Posterior cingulate gyrus (tissue), 11 donors: ENCODE results near the gene CSNK2B.
A peak's percentile ranks its signal among the peaks of the same experiment; 100 is the strongest.

Experiments used
- DNase-seq, 10 donors: peaks; one replicate each; pipeline versions ENCODE4 v3.0.0 to v3.0.0-alpha.2; 2020 to 2021; ENCODE audit warnings: mixed read lengths in 3 of 10
- intact Hi-C: fragments of 100-400 bp; cut with DNase I; formaldehyde crosslinking; loops from one replicate; pipeline ENCODE4 v1.15.1; 2023

Gene CSNK2B

GRCh38 chr6:31665501-31666336, at the start of gene CSNK2B:
CSNK2B (plus strand) TSS chr6:31666080; CDS start chr6:31666832, 752 bp downstream.
- intact Hi-C loops: no loop called here
- DNase-seq: peak; percentile 99 to 100 (median 100)

- intact Hi-C loops: no loop called here
- no peak for DNase-seq
Observed at GRCh38 chr6:31617010-31617409, 48.9 kb upstream of the CSNK2B start.

GRCh38 chr6:31619805-31620585, 45.9 kb upstream of the CSNK2B start:
- intact Hi-C loops: loop anchor here (1.0 kb wide), 1 partner anchor 32 kb away; the partner anchor contains the start of gene BAG6
- peak; percentile 90 to 100 (median 97) for DNase-seq

- intact Hi-C loops: loop anchor here (1.0 kb wide), 1 partner anchor 32 kb away; the partner anchor contains the start of gene BAG6
- peak in 4 of 10 donors; percentile 61 to 93 (median 88) for DNase-seq
Observed at GRCh38 chr6:31620586-31621319, 45.1 kb upstream of the CSNK2B start, which contains the start of gene PRRC2A. PRRC2A (plus strand) TSS chr6:31620715; CDS start chr6:31622790, 2,075 bp downstream.

- no peak for DNase-seq
- intact Hi-C loops: no loop called here
Observed at GRCh38 chr6:31621320-31621939, 44.5 kb upstream of the CSNK2B start.

- DNase-seq: peak in 1 of 10 donors; percentile 14
- intact Hi-C loops: no loop called here
Observed at GRCh38 chr6:31621991-31622390, 43.9 kb upstream of the CSNK2B start.

- intact Hi-C loops: no loop called here
- no peak for DNase-seq
Observed at GRCh38 chr6:31622684-31623091, 43.2 kb upstream of the CSNK2B start.

- intact Hi-C loops: no loop called here
- no peak for DNase-seq
Observed at GRCh38 chr6:31624070-31624469, 41.8 kb upstream of the CSNK2B start.

- DNase-seq: no peak
- intact Hi-C loops: no loop called here
Observed at GRCh38 chr6:31626952-31627351, 38.9 kb upstream of the CSNK2B start.

- intact Hi-C loops: no loop called here
Observed at GRCh38 chr6:31627690-31628287, 38.1 kb upstream of the CSNK2B start.

GRCh38 chr6:31629014-31629413, 36.9 kb upstream of the CSNK2B start:
- no peak for DNase-seq
- intact Hi-C loops: no loop called here

More at GRCh38 chr6:31627690-31628287, 38.1 kb upstream of the CSNK2B start:
- DNase-seq: no peak

GRCh38 chr6:31630177-31630934, 35.5 kb upstream of the CSNK2B start:
- DNase-seq: peak in 1 of 10 donors; percentile 74
- intact Hi-C loops: no loop called here

- intact Hi-C loops: no loop called here
- no peak for DNase-seq
Observed at GRCh38 chr6:31631209-31631608, 34.7 kb upstream of the CSNK2B start.

GRCh38 chr6:31631681-31632278, 34.1 kb upstream of the CSNK2B start:
- intact Hi-C loops: no loop called here
- no peak for DNase-seq

GRCh38 chr6:31632279-31632946, 33.5 kb upstream of the CSNK2B start:
- intact Hi-C loops: no loop called here
- DNase-seq: no peak

GRCh38 chr6:31633447-31633846, 32.4 kb upstream of the CSNK2B start:
- DNase-seq: no peak
- intact Hi-C loops: no loop called here

GRCh38 chr6:31634131-31634530, 31.7 kb upstream of the CSNK2B start:
- no peak for DNase-seq
- intact Hi-C loops: no loop called here

- intact Hi-C loops: no loop called here
- no peak for DNase-seq
Observed at GRCh38 chr6:31634969-31635575, 30.8 kb upstream of the CSNK2B start.
